Left ventricle myocardium inferior (tissue), 1 donor: ENCODE data around the gene PRKCE. TPM values are rescaled to one million over a fixed set of nuclear protein-coding genes. Genes with fewer than 3 reads are reported as not detected.

Source experiments
- DNase-seq: peaks from one replicate; pipeline ENCODE4 v3.0.0-alpha.2; 2020
- H3K27ac ChIP-seq: fragments of 200-600 bp; replicated peaks from 2 replicates; pipeline ENCODE4 v1.8.0; 2021
- H3K27me3 ChIP-seq: fragments of 200-600 bp; 2 replicates; pipeline ENCODE4 v1.8.0; 2021; ENCODE audit warnings: low read depth
- H3K36me3 ChIP-seq: fragments of 200-600 bp; 2 replicates; pipeline ENCODE4 v1.8.0; 2021
- H3K4me1 ChIP-seq: fragments of 200-600 bp; 2 replicates; pipeline ENCODE4 v1.8.0; 2021
- H3K4me3 ChIP-seq: fragments of 200-600 bp; 2 replicates; pipeline ENCODE4 v1.8.0; 2021; ENCODE audit warnings: mild to moderate bottlenecking, moderate library complexity
- H3K9me3 ChIP-seq: fragments of 200-600 bp; replicated peaks from 2 replicates; pipeline ENCODE4 v1.8.0; 2021
- CTCF ChIP-seq: fragments of 200-600 bp; IDR thresholded peaks from 2 replicates; pipeline ENCODE4 v1.8.0; 2021; ENCODE audit warnings: antibody characterized with exemption, mild to moderate bottlenecking, borderline replicate concordance
- intact Hi-C: fragments of 100-400 bp; cut with micrococcal nuclease; formaldehyde crosslinking; loops from one replicate; pipeline ENCODE4 v1.11.0; 2022
- total RNA-seq: library from RNA; stranded (reverse); fragmentation: NEBNext Ultra II Directional; extraction: Animal tissue kit (Norgen Biotek cat#: 25700); gene quantifications from one replicate; pipeline ENCODE4 v1.2.1, GENCODE V29; 2021
- donor health status: DM: no; HTN: yes; CAD: no; lungs with severe emphysema.

Gene PRKCE
- total RNA-seq, 1 donor from 2014 or later, result 14.7 TPM

DNA sequence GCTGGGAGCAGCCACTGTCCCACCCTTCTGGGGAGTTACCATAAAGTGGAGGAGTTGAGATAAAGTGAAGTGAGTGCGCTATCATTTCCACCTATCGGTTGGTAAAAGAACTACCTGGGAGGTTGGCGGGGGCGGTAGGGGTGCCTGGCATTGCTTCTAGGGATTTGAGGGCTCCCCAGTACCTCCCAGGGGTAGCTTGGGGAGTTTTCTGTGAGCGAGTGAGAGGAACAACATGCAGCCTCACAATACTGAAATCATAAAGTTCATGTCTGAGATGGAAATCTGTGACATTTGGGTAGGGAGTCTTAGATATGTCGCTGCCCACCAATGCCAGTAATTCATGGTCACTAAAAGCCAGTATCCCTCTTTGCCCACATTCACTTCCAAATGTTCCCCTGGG is 68.7 kb downstream of the PRKCE start:
- Histone ChIP-seq H3K36me3 (no peaks in the 10 kb centered on the region), H3K4me3 (no peak overlapping the region), H3K4me1 (peaks cover 38% of the 10 kb centered on the region), H3K27ac (no peak overlapping the region), H3K9me3 (no peaks in the 10 kb centered on the region), H3K27me3 (no peaks in the 10 kb centered on the region)
- intact Hi-C loops, result no loop called here
- no peak for TF ChIP-seq CTCF
- no peak for DNase-seq

DNA sequence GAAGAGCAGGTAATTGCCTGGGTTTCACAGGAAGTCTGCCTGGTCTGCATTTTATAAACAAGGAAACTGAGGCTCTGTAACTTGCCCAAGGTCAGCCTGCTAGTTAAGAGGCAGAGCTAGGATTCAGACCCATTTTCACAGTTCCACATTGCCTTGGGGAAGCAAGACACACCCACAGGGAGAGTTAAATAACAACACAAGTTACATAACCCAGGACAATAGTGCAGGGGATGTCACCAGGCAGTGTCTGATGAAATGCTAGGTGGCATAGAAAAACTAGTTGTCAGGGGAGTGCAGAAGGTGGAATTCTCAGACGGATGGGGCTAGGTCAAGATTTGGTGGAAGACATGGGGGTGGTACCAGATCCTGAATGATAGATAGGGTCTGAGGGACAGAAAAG is 69.7 kb downstream of the PRKCE start:
- intact Hi-C loops, result no loop called here
- no peak for TF ChIP-seq CTCF
- DNase-seq, result no peak
- peaks cover 40% of the 10 kb centered on the region for H3K4me1 ChIP-seq
- H3K36me3 ChIP-seq, result no peaks in the 10 kb centered on the region
- no peaks in the 10 kb centered on the region for H3K9me3 ChIP-seq
- H3K27me3 ChIP-seq, result no peaks in the 10 kb centered on the region
- H3K4me3 ChIP-seq, result no peak overlapping the region
- H3K27ac ChIP-seq, result no peak overlapping the region

DNA sequence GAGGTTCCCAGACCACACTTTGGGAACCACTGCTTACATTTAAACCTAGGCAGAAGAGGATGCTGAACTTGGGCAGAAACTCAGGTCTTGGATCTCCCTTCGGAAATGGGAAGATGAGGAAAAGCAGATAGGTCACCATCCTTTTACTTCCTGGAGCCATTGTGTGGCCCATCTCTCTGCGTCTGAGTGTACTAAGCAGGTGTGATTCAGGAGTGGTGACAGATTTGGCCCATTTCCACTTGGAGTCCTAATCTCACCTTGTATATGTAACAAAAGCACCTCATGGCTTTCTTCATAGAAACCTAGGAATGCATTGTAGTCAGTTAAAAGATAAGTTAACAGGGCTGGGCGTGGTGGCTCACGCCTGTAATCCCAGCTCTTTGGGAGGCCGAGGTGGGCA is 71.0 kb downstream of the PRKCE start:
- no peak for DNase-seq
- Histone ChIP-seq H3K4me1 (peaks cover 47% of the 10 kb centered on the region), H3K27me3 (no peaks in the 10 kb centered on the region), H3K9me3 (no peaks in the 10 kb centered on the region), H3K27ac (no peak overlapping the region), H3K36me3 (no peaks in the 10 kb centered on the region), H3K4me3 (no peak overlapping the region)
- TF ChIP-seq CTCF, result no peak
- intact Hi-C loops, result no loop called here

- H3K27ac ChIP-seq, result peak overlapping the region; percentile 23
- no peaks in the 10 kb centered on the region for H3K36me3 ChIP-seq
- intact Hi-C loops, result no loop called here
- no peaks in the 10 kb centered on the region for H3K9me3 ChIP-seq
- H3K27me3 ChIP-seq, result no peaks in the 10 kb centered on the region
- no peak overlapping the region for H3K4me3 ChIP-seq
- TF ChIP-seq CTCF, result no peak
- DNase-seq, result no peak
- peaks cover 47% of the 10 kb centered on the region for H3K4me1 ChIP-seq
Measured at GRCh38 chr2:45723857-45724256, 72.4 kb downstream of the PRKCE start.

DNA sequence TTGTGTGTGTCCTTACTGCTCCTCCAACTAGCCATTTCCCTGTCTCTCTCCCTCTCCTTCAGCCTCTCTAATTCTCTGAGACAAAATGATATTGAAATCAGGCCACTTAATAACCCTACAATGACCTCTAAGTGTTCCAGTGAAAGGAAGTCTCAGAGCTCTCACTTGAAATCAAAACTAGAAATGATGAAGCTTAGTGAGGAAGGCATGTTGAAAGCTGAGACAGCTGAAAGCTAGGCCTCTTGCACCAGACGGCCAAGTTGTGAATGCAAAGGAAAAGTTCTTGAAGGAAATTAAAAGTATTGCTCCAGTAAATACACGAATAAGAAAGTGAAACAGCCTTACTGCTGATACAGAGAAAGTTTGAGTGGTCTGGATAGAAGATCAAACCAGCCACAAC is 72.9 kb downstream of the PRKCE start:
- H3K27me3 ChIP-seq, result no peaks in the 10 kb centered on the region
- no peak overlapping the region for H3K4me3 ChIP-seq
- H3K27ac ChIP-seq, result peak overlapping the region; percentile 23
- H3K36me3 ChIP-seq, result no peaks in the 10 kb centered on the region
- intact Hi-C loops, result no loop called here
- DNase-seq, result no peak
- TF ChIP-seq CTCF, result no peak
- H3K9me3 ChIP-seq, result no peaks in the 10 kb centered on the region
- peaks cover 44% of the 10 kb centered on the region for H3K4me1 ChIP-seq

- intact Hi-C loops, result no loop called here
- no peak for DNase-seq
- Histone ChIP-seq H3K27ac (no peak overlapping the region), H3K4me1 (peaks cover 40% of the 10 kb centered on the region), H3K9me3 (no peaks in the 10 kb centered on the region), H3K27me3 (no peaks in the 10 kb centered on the region), H3K36me3 (no peaks in the 10 kb centered on the region), H3K4me3 (no peak overlapping the region)
- no peak for TF ChIP-seq CTCF
Measured at GRCh38 chr2:45725731-45726130, 74.3 kb downstream of the PRKCE start.
